Hindlimb muscle (tissue), 1 donor: ENCODE results near the gene UBAC2. TPM values are rescaled to one million over a fixed set of nuclear protein-coding genes. Genes with fewer than 3 reads are reported as not detected.
"Not testable (repeated sequence)": the region's sequence is repeated elsewhere in the genome, so short reads cannot be mapped to it uniquely, and the experiment has no call there.

ENCODE experiments used
- DNase-seq: peaks from one replicate; pipeline ENCODE4 v3.0.0-alpha.2; 2013
- polyA plus RNA-seq: library from polyadenylated mRNA; unstranded; fragments of 120-200 nt; gene quantifications from one replicate; pipeline ENCODE4 v1.2.1, GENCODE V29; 2013; ENCODE audit not compliant: insufficient read length

Gene UBAC2
- polyA plus RNA-seq, 1 donor, result 89.7 TPM

DNA sequence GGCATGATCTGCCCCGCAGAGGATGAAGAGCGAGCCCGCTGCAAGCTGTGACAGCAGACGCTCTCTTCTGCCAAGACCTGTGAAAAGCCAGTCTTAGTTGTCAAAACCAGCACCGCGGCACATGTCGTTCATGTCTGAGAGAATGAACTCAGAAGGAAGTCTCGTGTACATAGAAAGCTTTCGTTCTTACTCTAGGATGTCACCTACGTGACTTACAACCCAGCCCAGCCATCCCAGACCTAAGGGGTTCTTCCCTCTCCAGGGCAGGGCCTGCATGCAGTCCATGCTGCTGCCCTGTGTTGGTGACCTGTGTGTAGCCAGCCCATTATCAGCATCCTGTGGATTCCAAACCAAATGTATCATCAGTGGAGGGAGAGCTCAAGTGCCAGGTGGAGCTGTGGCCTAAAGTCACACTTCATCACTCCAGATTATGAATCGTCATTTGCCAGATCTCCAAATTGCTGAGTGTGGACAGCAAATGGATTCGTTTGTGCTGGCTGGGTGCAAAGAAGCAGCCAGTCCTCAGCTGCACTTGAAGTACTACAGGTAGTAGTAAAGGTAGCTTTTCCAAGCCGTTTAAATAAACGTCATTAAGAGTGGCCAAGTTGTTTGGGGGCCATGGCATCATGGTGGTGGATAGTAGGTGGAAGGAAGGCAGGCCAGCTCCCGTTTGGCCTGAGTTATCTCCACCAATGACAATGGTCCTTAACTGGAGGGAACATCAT, 180.4 kb downstream of the UBAC2 start:
- DNase-seq, result no peak

- DNase-seq, result no peak
These were observed 181.1 kb downstream of the UBAC2 start for GRCh38 chr13:99381766-99382165.

DNA sequence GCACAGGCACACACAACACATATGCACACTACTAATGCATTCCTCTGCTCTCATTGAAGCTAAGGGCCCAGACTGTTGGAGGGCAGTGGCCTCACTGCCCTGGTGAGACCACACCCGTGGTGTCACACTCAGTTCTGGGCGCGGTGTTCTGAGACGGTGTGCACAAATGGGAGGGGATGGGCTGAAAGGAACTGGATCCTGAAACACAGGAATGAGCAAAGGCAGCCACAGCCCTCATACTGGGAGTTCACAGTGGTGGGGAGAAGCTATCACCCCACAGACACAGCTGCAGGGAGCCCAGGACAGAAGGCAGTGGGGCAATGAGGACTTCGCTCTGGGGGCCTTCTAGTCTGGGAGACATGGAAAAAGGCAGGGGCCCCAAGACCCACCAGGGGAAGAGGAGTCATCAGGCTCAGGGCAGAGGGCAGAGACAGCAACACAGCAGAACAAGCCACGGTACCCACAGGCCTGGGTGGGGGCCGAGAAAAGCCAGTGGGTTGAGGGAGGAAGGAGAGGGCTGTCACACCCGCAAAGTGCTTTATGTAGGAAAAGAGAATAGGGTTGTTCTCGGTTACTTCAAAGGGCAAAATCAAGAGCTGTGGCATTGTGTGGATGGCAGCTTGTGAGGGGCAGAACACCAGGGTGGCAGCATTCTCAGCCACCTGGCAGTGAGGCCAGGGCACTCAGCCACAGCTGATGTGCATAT, 181.9 kb downstream of the UBAC2 start:
- no peak for DNase-seq

GRCh38 chr13:99383511-99383921, 182.9 kb downstream of the UBAC2 start:
- DNase-seq, result no peak

DNA sequence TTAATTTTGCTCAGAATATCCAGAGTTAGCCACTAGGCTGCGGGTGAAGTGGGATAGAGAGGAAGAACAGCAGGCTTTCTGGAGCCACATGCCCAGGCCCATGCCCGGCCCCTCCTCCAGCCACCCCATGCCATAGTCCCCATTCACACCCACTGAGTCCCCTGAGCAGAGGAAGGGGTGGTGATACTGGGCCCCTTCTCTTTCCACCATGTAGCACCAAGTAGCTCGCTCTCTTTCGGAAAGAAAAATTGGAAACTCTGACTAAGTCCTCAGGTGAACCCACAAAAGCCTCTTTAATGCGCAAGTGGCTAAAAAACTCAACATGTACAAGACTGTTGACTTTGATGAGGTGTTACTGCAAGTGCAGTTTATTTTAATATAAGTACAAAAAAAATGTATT, 183.3 kb downstream of the UBAC2 start:
- DNase-seq, result no peak

- no peak for DNase-seq
These were observed 183.8 kb downstream of the UBAC2 start for GRCh38 chr13:99384468-99384867.

DNA sequence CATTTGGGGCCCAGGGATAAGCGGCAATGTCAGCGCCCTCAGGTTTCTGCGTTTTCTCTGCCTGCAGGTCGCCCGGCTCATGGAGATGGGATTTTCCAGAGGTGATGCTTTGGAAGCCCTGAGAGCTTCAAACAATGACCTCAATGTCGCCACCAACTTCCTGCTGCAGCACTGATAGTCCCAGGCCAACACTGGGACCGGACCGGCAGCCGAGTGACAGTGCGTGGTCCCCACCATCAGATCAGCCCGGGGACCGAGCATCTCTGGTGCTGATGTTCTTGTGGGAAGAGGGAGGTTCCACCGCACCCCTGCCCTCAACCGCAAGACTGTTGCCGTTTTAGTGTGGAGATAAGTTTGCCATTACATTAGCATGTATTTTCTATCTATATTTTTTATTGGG, 184.5 kb downstream of the UBAC2 start:
- DNase-seq, result no peak

DNA sequence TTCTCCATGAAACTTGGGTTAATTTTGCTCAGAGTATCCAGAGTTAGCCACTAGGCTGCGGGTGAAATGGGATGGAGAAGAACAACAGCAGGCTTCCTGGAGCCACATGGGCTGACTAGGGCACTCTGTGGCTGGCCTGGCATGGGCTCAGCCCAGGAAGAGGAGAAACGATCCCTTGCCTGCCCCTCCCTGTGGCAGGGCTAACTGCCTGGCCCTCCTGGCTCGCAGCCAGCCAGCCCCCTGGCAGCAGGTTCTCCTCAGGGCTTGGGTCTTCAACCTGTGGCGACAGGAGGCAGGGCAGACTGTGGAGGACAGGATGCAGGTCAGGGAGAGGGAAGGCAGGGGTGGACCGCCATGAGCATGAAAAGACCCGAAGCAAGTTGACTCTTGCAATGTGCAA, 185.3 kb downstream of the UBAC2 start:
- DNase-seq, result no peak

- DNase-seq, result no peak
These were observed 185.8 kb downstream of the UBAC2 start for GRCh38 chr13:99386495-99386894.

- DNase-seq, result no peak
These were observed 186.5 kb downstream of the UBAC2 start for GRCh38 chr13:99386911-99387788.

GRCh38 chr13:99388334-99388923, 187.8 kb downstream of the UBAC2 start:
- DNase-seq, result no peak

DNA sequence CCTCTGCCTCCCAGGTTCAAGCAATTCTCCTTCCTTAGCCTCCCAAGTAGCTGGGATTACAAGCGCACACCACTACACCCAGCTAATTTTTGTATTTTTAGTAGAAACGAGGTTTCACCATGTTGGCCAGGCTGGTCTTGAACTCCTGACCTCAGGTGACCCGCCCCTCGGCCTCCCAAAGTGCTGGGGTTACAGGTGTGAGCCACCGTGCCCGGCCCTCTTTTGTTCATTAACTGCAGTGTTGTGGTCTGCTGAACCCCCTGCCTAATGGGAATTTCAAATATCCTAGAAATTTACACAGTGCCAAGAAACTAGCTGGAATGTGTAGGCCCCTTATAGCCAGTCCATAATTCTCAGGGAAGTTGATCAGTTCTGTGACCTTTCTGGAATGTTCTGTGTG, 188.4 kb downstream of the UBAC2 start:
- DNase-seq, result not testable (repeated sequence)

- DNase-seq, result no peak
These were observed 189.1 kb downstream of the UBAC2 start for GRCh38 chr13:99389520-99390304.

DNA sequence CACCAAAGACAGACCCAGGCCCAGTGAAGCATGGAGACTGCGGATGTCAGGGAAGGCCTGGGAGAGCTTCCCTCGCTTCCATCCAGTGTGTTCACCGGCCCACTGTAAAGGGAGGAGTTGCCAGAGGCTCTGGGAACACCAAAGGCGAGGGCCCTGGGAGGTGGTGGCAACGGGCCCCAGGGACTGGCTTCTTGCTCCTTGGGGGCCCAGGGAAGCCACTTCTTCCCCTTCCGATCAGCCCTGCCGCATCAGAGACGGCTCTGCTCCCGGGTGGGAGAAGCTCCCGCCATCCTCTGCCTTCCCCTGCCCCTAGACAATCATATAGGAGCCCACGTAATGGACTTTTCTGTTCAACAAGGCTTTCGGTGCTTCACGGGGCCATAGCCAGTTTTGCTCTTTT, 189.9 kb downstream of the UBAC2 start:
- no peak for DNase-seq

GRCh38 chr13:99391781-99392469, 191.3 kb downstream of the UBAC2 start:
- DNase-seq, result no peak

DNA sequence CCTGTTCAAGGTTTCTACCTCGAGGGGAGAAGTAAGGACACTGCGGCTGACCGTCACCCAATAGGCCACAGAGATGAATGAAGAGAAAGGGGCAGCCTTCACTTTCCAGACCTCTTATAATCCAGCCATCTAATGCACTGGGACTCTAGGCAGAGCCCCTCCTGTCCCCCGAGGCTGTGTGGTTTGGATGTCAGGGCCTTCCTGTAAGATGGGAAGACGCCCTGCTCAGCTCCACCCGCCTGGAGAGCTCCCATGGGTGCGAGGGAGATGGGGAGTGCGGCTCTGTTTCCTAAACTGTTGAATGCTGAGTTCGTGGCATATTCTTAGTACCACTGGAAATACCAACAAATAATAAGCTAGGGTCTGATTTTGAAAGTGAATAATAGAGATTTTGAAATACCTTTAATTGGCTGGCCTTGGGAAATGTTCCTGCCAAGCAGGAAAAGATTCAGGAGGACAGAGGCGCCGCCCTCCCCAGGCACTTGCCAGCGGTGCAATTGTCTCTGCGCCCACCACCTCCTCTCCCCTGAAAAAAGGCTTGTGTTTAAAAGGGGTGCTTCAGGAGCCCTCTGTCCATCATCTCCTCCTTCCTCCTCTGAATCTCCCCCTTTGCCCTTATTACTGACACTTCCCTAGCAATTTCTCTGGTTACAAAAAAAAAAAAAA, 191.9 kb downstream of the UBAC2 start:
- no peak for DNase-seq

GRCh38 chr13:99393391-99393790, 192.7 kb downstream of the UBAC2 start:
- not testable (repeated sequence) for DNase-seq

DNA sequence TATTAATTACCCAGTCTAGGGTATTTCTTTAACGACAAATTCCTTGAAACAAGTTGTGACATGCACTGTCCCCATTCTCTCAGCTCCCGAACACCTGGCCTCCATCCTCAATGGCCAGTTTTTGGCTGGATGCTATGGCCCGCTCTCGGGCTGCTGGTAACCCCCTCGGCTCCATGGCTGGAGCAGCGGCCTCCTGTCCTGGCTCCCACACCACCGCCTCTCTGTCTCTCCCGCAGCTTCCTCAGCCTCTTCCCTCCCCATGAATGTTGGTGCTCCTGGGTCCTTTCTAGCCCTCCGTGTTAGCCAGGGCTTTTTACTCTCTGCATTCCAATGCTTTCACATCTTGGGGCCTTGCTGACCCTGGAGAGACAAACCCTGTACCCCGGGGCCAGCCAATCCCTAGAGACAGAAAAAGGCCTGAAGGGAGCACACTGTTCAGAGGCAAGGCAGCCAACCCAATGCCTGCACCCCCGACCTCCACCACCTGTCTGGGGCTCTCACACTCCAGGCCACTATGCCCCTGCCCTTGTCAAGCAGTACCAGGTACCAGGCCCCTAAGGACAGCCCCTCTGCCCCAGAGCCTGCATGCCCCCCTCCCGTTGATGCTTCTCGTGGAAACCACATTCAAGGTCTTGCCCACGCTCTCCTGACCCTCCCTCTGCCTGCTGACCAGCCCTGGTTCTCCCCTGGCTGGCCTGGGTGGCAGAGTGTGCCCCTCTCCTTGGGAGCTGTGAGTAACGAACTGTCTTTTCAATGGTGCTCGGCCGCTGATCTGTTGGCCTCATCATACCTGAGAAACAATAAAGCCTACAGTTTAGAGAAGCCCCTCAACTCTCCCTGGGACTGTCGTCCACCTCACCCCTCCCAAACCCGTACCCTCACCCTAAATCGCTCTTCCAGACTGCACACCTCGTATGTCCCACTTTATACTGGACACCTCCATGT, 193.4 kb downstream of the UBAC2 start:
- DNase-seq, result no peak

GRCh38 chr13:99395436-99395835, 194.8 kb downstream of the UBAC2 start:
- no peak for DNase-seq

DNA sequence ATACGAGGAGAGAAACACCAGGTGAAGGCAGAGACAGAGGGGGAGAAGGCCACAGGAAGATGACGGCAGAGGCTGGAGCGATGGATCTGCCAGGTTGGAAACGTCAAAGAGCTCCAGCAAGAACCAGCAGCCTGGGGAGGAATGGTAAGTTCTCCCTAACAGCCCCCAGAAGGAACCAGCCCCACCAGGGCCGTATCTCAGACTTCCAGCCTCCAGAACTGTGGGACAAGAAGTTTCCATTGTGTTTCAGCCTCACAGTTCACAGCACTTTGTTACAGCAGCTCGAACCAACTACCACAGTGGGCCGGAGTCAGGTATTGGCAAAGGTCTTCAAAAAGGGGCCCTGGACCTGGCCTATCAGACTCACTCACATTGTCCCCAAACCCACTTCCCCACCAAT, 195.8 kb downstream of the UBAC2 start:
- no peak for DNase-seq
